Stimulated activated CD4-positive, alpha-beta T cell treated with anti-CD3 and anti-CD28 coated beads, Interleukin-1b, Interleukin-23, amount 100 ng/mL, for 48 hours (primary cell): Measurements from ENCODE around the gene RUFY4.
"Not testable (repeated sequence)": the region's sequence is repeated elsewhere in the genome, so short reads cannot be mapped to it uniquely, and the experiment has no call there.

Source experiments
- DNase-seq: peaks from one replicate; pipeline ENCODE4 v3.0.0-alpha.2; 2020

RUFY4 gene

GRCh38 chr2:218031771-218032257 is 37.2 kb upstream of the RUFY4 start:
- no peak for DNase-seq

- no peak for DNase-seq
Observed at GRCh38 chr2:218032336-218033171, 36.5 kb upstream of the RUFY4 start.

DNA sequence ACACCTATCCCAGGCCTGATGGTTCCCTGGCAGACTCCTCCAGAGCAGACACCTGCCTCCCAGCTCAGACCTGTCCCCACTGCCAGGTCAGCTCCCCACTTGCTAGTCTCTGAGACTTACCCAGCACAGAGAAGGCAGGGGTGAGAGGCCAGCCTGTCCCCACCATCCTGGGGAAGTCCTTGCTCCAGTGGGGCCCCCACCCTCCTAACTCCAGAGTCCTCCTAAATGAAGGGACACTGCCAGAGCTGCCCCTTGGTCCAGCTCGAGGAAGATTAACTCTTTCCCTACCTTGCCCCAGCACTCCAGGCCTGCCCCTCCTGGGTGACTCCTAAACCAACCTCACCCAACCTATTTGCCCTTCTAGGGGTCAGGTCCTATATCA is 35.9 kb upstream of the RUFY4 start:
- no peak for DNase-seq

DNA sequence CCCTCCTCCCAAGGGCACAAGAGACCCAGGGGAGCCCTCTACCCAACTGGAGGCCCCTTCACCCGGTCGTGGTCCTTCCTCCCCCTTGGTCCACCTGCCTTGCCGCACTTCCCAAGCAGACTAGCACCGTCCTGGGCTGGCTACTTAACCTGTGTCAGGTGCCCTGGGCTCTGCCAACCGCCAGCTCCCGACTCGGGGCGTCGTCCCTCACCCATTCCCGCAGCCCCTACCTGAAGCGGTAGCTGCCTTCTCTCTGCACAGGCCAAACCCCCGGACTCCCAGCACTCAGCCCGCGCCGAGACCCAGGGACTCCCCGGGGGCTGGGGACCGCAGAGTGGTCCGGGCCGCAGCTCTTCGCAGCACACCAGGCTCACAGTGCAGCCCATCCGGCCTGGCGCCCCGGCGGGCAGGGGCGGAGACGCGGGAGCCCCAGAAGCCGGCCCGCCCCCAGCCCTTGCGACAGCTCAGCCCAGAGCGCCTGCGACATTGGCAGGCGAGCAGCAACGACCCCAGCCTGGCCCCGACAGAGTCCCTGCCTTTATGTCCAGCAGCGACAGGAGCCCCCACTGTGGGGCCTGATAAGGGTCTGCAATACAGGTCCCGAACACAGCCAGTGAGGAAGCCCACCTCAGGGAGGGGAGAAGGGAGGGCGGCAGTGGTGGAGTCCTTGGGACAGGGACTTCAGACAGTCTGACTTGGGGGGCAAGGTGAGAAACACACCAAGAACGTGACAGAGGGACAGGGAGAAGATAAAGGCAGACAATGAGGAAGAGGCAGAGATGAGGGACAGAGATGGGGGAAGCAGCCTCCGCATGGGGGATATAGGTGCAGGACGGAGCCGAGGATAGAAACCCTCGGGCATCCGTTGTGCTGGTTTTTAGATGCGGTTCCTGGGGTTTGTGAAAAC is 35.2 kb upstream of the RUFY4 start:
- no peak for DNase-seq

- peak; percentile 71 for DNase-seq
Observed at GRCh38 chr2:218034497-218035213, 34.4 kb upstream of the RUFY4 start.

DNA sequence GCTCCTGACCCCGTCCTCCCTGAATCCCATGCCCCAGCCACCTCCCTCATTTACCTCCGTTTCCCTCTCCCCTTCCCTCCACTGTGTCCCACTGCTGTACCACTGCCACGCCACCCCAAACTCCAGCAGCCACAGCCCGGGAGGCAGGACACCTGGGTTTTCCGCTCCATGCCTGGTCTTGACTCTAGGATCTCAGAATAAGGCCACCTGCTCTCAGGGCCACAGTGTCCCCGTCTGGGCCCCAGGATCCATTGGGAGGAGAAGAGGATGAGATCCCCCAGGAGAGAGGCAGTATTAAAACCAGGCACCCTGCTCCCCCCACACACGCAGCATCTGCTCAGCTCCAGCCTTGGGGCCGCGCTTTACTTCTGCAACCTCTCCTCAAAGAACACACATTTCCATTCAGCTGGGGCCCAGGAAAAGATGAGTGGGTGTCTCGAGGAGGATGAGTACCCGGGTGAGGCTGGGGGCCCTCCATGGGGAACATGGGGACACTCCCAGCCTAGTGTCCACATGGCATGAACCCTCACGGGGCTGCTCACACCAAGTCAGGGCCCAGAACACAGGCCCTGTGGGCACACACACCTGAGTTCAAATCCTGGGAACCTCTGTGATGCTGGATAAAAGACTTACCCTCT is 33.5 kb upstream of the RUFY4 start:
- no peak for DNase-seq

GRCh38 chr2:218036371-218036770 is 32.7 kb upstream of the RUFY4 start:
- no peak for DNase-seq

- no peak for DNase-seq
Observed at GRCh38 chr2:218039171-218039570, 29.9 kb upstream of the RUFY4 start.

DNA sequence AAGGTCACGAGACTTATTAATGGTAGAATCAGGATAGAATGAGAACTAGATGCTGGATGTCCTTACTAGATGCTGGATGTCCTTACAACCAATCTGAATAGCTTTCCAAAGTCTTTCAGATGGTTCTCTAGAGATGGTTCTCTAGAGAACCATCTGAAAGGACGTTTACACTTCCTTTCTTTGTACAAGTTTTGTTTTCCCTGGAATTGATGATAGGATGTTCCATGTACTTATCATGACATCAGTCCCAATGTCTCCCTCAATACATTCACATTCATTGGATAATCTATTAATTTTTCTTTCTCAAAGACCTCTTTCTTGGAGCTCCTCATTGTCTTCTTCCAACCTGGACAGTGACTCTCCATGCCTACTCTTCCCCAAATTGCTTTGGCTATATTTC is 28.2 kb upstream of the RUFY4 start:
- no peak for DNase-seq

- no peak for DNase-seq
Observed at GRCh38 chr2:218041302-218042168, 27.5 kb upstream of the RUFY4 start.

DNA sequence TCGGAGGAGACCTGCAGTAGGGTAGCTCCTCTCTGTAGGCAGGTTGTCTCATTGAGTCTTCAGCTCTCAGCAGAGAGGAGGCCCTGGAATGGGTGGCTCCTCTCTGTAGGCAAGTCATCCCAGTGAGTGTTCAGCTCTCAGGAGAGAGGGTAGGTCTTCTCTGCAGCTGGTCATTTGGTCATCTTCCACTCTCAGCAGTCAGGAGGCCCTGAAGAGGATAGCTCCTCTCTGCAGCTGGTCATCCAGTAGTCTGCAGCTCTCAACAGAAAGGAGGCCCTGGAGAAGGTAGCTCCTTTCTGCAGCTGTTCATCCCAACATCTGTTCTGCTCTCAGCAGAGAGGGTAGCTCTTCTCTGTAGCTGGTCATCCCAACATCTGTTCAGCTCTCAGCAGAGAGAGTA is 26.0 kb upstream of the RUFY4 start:
- DNase-seq: no peak

DNA sequence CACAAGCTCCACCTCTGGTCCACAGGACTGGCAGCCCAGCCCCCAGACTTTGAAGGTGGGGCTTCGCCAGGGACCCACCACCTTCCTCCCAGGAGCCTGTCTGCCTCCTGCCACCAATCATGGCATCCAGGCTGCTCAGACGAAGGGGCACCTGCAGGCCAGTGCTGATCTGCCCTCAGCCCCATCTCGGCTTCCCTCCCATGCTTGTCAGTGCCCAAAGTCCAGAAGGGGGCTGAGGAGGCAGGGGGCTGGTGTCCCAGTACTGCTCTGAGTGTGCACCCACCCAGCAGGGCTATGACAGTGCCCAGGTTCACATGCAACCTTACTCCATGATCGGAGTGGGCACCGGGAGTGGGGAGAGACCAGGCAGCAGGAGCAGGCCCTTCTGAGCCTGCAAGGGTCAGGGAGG is 25.3 kb upstream of the RUFY4 start:
- DNase-seq: no peak

GRCh38 chr2:218044599-218044998 is 24.5 kb upstream of the RUFY4 start:
- not testable (repeated sequence) for DNase-seq

DNA sequence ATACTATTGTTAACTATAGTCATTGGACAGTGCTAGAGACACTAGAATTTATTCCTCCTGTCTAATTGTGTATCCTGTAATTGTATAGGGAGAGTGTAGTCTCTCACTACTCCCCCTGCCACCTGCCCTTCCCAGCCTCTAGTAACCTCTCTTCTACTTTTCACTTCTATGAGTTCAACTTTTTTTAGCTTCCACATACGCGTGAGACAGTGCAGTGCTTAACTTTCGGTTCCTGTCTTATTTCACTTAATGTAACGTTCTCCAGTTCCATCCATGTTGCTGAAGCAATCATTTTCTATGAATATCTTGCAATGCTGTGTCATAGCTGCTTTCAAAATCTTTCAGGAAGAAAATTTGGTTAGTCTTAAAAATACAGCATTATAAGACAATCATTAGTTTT is 22.8 kb upstream of the RUFY4 start:
- DNase-seq: no peak

GRCh38 chr2:218047536-218048225 is 21.4 kb upstream of the RUFY4 start:
- no peak for DNase-seq

DNA sequence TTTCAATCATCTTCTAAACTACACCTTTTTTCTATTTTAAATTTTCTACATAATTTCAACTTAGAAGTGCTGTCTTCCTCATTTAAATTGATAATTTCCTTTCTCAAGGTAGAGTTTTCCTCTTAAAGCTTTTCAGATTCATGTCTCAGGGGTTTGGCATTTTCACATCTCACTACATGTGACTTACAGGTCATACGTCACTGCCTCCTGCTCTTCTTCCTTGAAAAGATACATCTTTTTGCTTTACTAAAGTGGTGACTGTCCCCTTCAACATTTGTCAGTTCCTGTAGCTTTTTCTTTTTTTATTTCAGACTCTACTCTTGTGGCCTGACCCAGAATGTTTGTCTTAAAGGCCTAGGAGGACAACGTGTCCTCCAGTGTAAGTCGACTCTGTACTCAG is 17.1 kb upstream of the RUFY4 start:
- DNase-seq: no peak

- no peak for DNase-seq
Observed at GRCh38 chr2:218059289-218059688, 9.8 kb upstream of the RUFY4 start.

DNA sequence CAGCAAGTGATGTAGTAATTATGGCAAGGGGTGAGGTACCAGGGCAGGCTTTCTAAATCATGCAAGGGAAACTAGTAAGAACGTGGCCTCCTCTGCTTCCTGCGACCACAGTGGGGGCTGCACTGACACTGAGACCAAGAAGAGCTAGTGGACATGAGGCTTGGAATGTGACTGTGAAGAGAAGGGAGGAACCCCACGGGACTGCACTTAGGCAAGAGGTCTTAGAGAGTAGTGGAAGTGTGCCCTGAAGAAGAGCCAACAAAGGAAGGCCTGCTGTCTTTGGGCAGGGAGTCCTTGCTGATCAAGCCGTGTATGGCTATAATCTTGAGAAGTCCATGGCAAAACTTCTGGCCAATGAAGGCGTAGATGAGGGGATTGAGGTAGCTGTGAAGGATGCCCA is 8.9 kb upstream of the RUFY4 start:
- no peak for DNase-seq

- no peak for DNase-seq
Observed at GRCh38 chr2:218060950-218061660, 7.9 kb upstream of the RUFY4 start.

GRCh38 chr2:218063486-218063885 is 5.6 kb upstream of the RUFY4 start:
- no peak for DNase-seq
